ENCODE measurements around the gene PLA2G2C. TPM values are rescaled to one million over a fixed set of nuclear protein-coding genes. Genes with fewer than 3 reads are reported as not detected.

Gene PLA2G2C
- total RNA-seq, 1 donor from 2014 or later = not detected

- Histone ChIP-seq H3K4me1 (no peaks in the 10 kb centered on the region), H3K27me3 (no peaks in the 10 kb centered on the region), H3K36me3 (no peaks in the 10 kb centered on the region), H3K9me3 (no peaks in the 10 kb centered on the region), H3K4me3 (no peak overlapping the region), H3K27ac (no peak overlapping the region)
- no peak for TF ChIP-seq CTCF (IDR thresholded peaks at IDR 0.05)
- no peak for TF ChIP-seq POLR2A (IDR thresholded peaks at IDR 0.05)
- no peak for TF ChIP-seq POLR2AphosphoS5 (IDR thresholded peaks at IDR 0.05; ENCODE audit: insufficient read depth in 1 of 2, low read depth in 1 of 2)
- DNase-seq (ENCODE audit: extremely low spot score in 2 of 2) = no peak
- intact Hi-C loops (cut with DNase I) = no loop called here
These were observed 44.2 kb downstream of the PLA2G2C start for GRCh38 chr1:20142001-20142710.

GRCh38 chr1:20141466-20141865, 44.9 kb downstream of the PLA2G2C start:
- H3K27me3 ChIP-seq = no peaks in the 10 kb centered on the region
- DNase-seq (ENCODE audit: extremely low spot score in 2 of 2) = no peak
- H3K27ac ChIP-seq = no peak overlapping the region
- H3K4me3 ChIP-seq = no peak overlapping the region
- H3K9me3 ChIP-seq = no peaks in the 10 kb centered on the region
- intact Hi-C loops (cut with DNase I) = no loop called here
- no peaks in the 10 kb centered on the region for H3K36me3 ChIP-seq
- TF ChIP-seq POLR2AphosphoS5 (IDR thresholded peaks at IDR 0.05; ENCODE audit: insufficient read depth in 1 of 2, low read depth in 1 of 2) (no peak), POLR2A (IDR thresholded peaks at IDR 0.05) (no peak), CTCF (IDR thresholded peaks at IDR 0.05) (no peak)
- H3K4me1 ChIP-seq = no peaks in the 10 kb centered on the region

- intact Hi-C loops (cut with DNase I) = no loop called here
- H3K27ac ChIP-seq = no peak overlapping the region
- TF ChIP-seq CTCF (IDR thresholded peaks at IDR 0.05) = no peak
- no peak for TF ChIP-seq POLR2AphosphoS5 (IDR thresholded peaks at IDR 0.05; ENCODE audit: insufficient read depth in 1 of 2, low read depth in 1 of 2)
- no peak for TF ChIP-seq POLR2A (IDR thresholded peaks at IDR 0.05)
- no peaks in the 10 kb centered on the region for H3K36me3 ChIP-seq
- H3K4me3 ChIP-seq = no peak overlapping the region
- no peaks in the 10 kb centered on the region for H3K27me3 ChIP-seq
- DNase-seq (ENCODE audit: extremely low spot score in 2 of 2) = no peak
- no peaks in the 10 kb centered on the region for H3K9me3 ChIP-seq
- no peaks in the 10 kb centered on the region for H3K4me1 ChIP-seq
These were observed 45.3 kb downstream of the PLA2G2C start for GRCh38 chr1:20141001-20141400.

GRCh38 chr1:20139776-20140612, 46.3 kb downstream of the PLA2G2C start:
- H3K36me3 ChIP-seq = no peaks in the 10 kb centered on the region
- no peak overlapping the region for H3K4me3 ChIP-seq
- H3K9me3 ChIP-seq = no peaks in the 10 kb centered on the region
- no peak overlapping the region for H3K27ac ChIP-seq
- no peak for DNase-seq (ENCODE audit: extremely low spot score in 2 of 2)
- no peaks in the 10 kb centered on the region for H3K27me3 ChIP-seq
- no peaks in the 10 kb centered on the region for H3K4me1 ChIP-seq
- intact Hi-C loops (cut with DNase I) = no loop called here
- TF ChIP-seq POLR2AphosphoS5 (IDR thresholded peaks at IDR 0.05; ENCODE audit: insufficient read depth in 1 of 2, low read depth in 1 of 2) (no peak), CTCF (IDR thresholded peaks at IDR 0.05) (no peak), POLR2A (IDR thresholded peaks at IDR 0.05) (no peak)

All from vagina (tissue), 2 donors.